ENCODE results near the gene PCDHA4.

DNA sequence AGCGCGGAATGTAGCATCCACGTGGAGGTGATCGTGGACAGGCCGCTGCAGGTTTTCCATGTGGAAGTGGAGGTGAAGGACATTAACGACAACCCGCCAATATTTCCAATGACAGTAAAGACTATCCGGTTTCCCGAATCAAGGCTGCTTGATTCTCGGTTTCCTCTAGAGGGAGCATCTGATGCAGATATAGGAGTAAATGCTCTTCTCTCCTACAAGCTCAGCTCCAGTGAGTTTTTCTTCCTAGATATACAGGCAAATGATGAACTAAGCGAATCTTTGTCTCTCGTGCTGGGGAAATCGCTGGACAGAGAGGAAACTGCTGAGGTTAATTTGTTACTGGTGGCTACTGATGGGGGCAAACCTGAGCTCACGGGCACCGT is 11.6 kb upstream of the PCDHA4 start:
- no peak for TF ChIP-seq POLR2A (IDR thresholded peaks at IDR 0.05; ENCODE audit: borderline replicate concordance, extremely low read depth, insufficient read depth, insufficient read length)
- TF ChIP-seq, protein P1, sequence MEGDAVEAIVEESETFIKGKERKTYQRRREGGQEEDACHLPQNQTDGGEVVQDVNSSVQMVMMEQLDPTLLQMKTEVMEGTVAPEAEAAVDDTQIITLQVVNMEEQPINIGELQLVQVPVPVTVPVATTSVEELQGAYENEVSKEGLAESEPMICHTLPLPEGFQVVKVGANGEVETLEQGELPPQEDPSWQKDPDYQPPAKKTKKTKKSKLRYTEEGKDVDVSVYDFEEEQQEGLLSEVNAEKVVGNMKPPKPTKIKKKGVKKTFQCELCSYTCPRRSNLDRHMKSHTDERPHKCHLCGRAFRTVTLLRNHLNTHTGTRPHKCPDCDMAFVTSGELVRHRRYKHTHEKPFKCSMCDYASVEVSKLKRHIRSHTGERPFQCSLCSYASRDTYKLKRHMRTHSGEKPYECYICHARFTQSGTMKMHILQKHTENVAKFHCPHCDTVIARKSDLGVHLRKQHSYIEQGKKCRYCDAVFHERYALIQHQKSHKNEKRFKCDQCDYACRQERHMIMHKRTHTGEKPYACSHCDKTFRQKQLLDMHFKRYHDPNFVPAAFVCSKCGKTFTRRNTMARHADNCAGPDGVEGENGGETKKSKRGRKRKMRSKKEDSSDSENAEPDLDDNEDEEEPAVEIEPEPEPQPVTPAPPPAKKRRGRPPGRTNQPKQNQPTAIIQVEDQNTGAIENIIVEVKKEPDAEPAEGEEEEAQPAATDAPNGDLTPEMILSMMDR (IDR thresholded peaks at IDR 0.05 in 2 of 3, conservative IDR thresholded peaks at IDR 0.05 in 1 of 3; ENCODE audit: borderline replicate concordance in 1 of 3, insufficient read depth in 1 of 3, low read depth in 2 of 3, low read length in 2 of 3), result peak in 2 of 3 experiments; percentile 19 to 28; a peak in 2 of 6 replicates
- TF ChIP-seq EZH2 (IDR thresholded peaks at IDR 0.05), result no peak
- TF ChIP-seq, protein P2, sequence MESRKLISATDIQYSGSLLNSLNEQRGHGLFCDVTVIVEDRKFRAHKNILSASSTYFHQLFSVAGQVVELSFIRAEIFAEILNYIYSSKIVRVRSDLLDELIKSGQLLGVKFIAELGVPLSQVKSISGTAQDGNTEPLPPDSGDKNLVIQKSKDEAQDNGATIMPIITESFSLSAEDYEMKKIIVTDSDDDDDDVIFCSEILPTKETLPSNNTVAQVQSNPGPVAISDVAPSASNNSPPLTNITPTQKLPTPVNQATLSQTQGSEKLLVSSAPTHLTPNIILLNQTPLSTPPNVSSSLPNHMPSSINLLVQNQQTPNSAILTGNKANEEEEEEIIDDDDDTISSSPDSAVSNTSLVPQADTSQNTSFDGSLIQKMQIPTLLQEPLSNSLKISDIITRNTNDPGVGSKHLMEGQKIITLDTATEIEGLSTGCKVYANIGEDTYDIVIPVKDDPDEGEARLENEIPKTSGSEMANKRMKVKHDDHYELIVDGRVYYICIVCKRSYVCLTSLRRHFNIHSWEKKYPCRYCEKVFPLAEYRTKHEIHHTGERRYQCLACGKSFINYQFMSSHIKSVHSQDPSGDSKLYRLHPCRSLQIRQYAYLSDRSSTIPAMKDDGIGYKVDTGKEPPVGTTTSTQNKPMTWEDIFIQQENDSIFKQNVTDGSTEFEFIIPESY (IDR thresholded peaks at IDR 0.05; ENCODE audit: extremely low read depth, insufficient replicate concordance, low read length), result no peak
- no peak for TF ChIP-seq EZH2phosphoT487 (IDR thresholded peaks at IDR 0.05; ENCODE audit: borderline replicate concordance)
- TF ChIP-seq ZFX (IDR thresholded peaks at IDR 0.05), result no peak
- TF ChIP-seq YY1 (IDR thresholded peaks at IDR 0.05; ENCODE audit: extremely low read depth, insufficient replicate concordance, low read depth, low read length), result no peak

Measured in HCT116 (cell line).